HepG2 (cell line): Measurements from ENCODE around the gene AKAP7. TPM values are rescaled to one million over a fixed set of nuclear protein-coding genes. Genes with fewer than 3 reads are reported as not detected.

Source experiments
- ATAC-seq: fragments of 200-7000 bp; cut with Tn5 transposase; 3 replicates; pipeline ENCODE4 v1.9.1; 2020; ENCODE audit warnings: mild to moderate bottlenecking, moderate library complexity
- BruUV-seq: library from RNA; stranded (reverse); fragments of 400-500 nt; replicated peaks from 2 replicates; lab custom pipeline; 2021; lab: Mats Ljungman, UMichigan
- CTCF ChIA-PET: fragments of 300-600 bp; formaldehyde crosslinking; extraction: SDS; loops from one replicate; lab custom pipeline; 2021; ENCODE audit warnings: low total read pairs, inconsistent platforms, low intra/inter-chr PET ratio; lab: Yijun Ruan, JAX
- POLR2A ChIA-PET: fragments of 350-600 bp; sonication (Branson Sonifier 250); formaldehyde crosslinking; loops from one replicate; lab custom pipeline; 2020; ENCODE audit warnings: antibody characterized with exemption, inconsistent platforms; lab: Yijun Ruan, JAX
- DNase-seq: peaks from one replicate; pipeline ENCODE4 v3.0.0-alpha.2; 2015; ENCODE audit warnings: low spot score
- FAIRE-seq: peaks from 3 replicates; lab custom pipeline; 2011; peaks lifted over from hg19 to GRCh38; lab: Jason Lieb, UNC
- H2AFZ ChIP-seq: one replicate; pipeline ENCODE4 v1.6.1; 2011; ENCODE audit warnings: low read length, inconsistent platforms
- H3K27ac ChIP-seq: fragments of 300-600 bp; 3 replicates; pipeline ENCODE4 v1.8.0; 2011; ENCODE audit warnings: mixed run types, mild to moderate bottlenecking, mixed read lengths, low read length, inconsistent platforms; ENCODE audit not compliant: insufficient read depth; ENCODE audit errors: extremely low read length
- H3K27me3 ChIP-seq, 2 experiments: fragments of 200-600 bp in 1 of 2; 2 replicates in 1 of 2; 3 replicates in 1 of 2; pipeline versions ENCODE4 v1.6.0 to v1.8.0; 2011; ENCODE audit warnings: low read length in 2 of 2, mild to moderate bottlenecking in 2 of 2, moderate library complexity in 2 of 2, inconsistent platforms in 1 of 2; ENCODE audit not compliant: insufficient read depth in 2 of 2, control insufficient read depth in 1 of 2
- H3K36me3 ChIP-seq, 2 experiments: fragments of 200-600 bp in 1 of 2; replicated peaks in 1 of 2; 2 replicates in 1 of 2; 3 replicates in 1 of 2; pipeline versions ENCODE4 v1.5.1 to v1.8.0; 2011; ENCODE audit warnings: low read length in 2 of 2, inconsistent platforms in 1 of 2; ENCODE audit not compliant: insufficient read depth in 2 of 2, control insufficient read depth in 1 of 2
- H3K4me1 ChIP-seq: 2 replicates; pipeline ENCODE4 v1.5.1; 2012; ENCODE audit warnings: low read length, inconsistent platforms; ENCODE audit not compliant: insufficient read depth
- H3K4me2 ChIP-seq: 2 replicates; pipeline ENCODE4 v1.6.0; 2011; ENCODE audit warnings: low read depth, low read length, inconsistent platforms
- H3K4me3 ChIP-seq, 3 experiments: fragments of 200-600 bp in 1 of 3; sonication (generic), shearing (Covaris generic) in 1 of 3; replicated peaks in 1 of 3; 2 replicates each; pipeline ENCODE4 v1.5.1; 2011 to 2016; ENCODE audit warnings: low read length in 3 of 3, inconsistent platforms in 2 of 3, low read depth in 2 of 3, mild to moderate bottlenecking in 2 of 3, control low read depth in 1 of 3, mixed read lengths in 1 of 3; ENCODE audit not compliant: insufficient read depth in 1 of 3
- H3K79me2 ChIP-seq: one replicate; pipeline ENCODE4 v1.6.1; 2011; ENCODE audit warnings: low read length, inconsistent platforms; ENCODE audit not compliant: insufficient read depth
- H3K9ac ChIP-seq: 2 replicates; pipeline ENCODE4 v1.6.0; 2011; ENCODE audit warnings: mild to moderate bottlenecking, low read depth, low read length, inconsistent platforms; ENCODE audit not compliant: insufficient read depth
- H3K9me3 ChIP-seq: 2 replicates; pipeline ENCODE4 v1.5.1; 2012; ENCODE audit warnings: mild to moderate bottlenecking, low read length
- H4K20me1 ChIP-seq: 2 replicates; pipeline ENCODE4 v1.6.0; 2011; ENCODE audit warnings: inconsistent platforms, mild to moderate bottlenecking, low read length, moderate library complexity; ENCODE audit not compliant: insufficient read depth
- ADNP ChIP-seq: sonication (generic); formaldehyde crosslinking; IDR thresholded peaks from 2 replicates; pipeline ENCODE4 v1.4.0; 2020; ENCODE audit warnings: missing genetic modification reagents
- ELK4 ChIP-seq: sonication (generic); formaldehyde crosslinking; IDR thresholded peaks from 2 replicates; pipeline ENCODE4 v1.9.0; 2021; ENCODE audit warnings: missing genetic modification reagents, borderline replicate concordance
- LCORL ChIP-seq, 2 experiments: fragments of 450-650 bp in 1 of 2; sonication (generic) in 1 of 2; formaldehyde crosslinking in 1 of 2; IDR thresholded peaks; 2 replicates each; pipeline versions ENCODE4 v1.5.0 to v1.6.1; 2017 to 2020; ENCODE audit warnings: antibody characterized with exemption in 1 of 2, missing genetic modification reagents in 1 of 2
- PHF21A ChIP-seq: sonication (generic); formaldehyde crosslinking; IDR thresholded peaks from 2 replicates; pipeline ENCODE4 v1.5.0; 2020; ENCODE audit warnings: mild to moderate bottlenecking, missing genetic modification reagents
- PTBP1 ChIP-seq: fragments of 200-400 bp; formaldehyde crosslinking; IDR thresholded peaks from 2 replicates; pipeline ENCODE4 v1.6.1; 2018; ENCODE audit warnings: low read length, low read depth; ENCODE audit not compliant: poor library complexity, severe bottlenecking
- RNF219 ChIP-seq: sonication (generic); formaldehyde crosslinking; IDR thresholded peaks from 2 replicates; pipeline ENCODE4 v1.5.0; 2020; ENCODE audit warnings: mild to moderate bottlenecking, missing genetic modification reagents
- TMF1 ChIP-seq: sonication (generic); formaldehyde crosslinking; IDR thresholded peaks from 2 replicates; pipeline ENCODE4 v1.8.1; 2022; ENCODE audit warnings: low read depth, missing genetic modification reagents
- ZBTB14 ChIP-seq: sonication (generic); formaldehyde crosslinking; IDR thresholded peaks from 2 replicates; pipeline ENCODE4 v1.4.0; 2020; ENCODE audit warnings: missing genetic modification reagents
- ZBTB7A ChIP-seq: sonication (generic); formaldehyde crosslinking; IDR thresholded peaks from 2 replicates; pipeline ENCODE4 v1.8.0; 2022; ENCODE audit warnings: mild to moderate bottlenecking, missing genetic modification reagents
- ZKSCAN5 ChIP-seq: sonication (generic); formaldehyde crosslinking; IDR thresholded peaks from 2 replicates; pipeline ENCODE4 v1.5.1; 2020; ENCODE audit warnings: mild to moderate bottlenecking, missing genetic modification reagents
- ZNF282 ChIP-seq: fragments of 450-650 bp; IDR thresholded peaks from 2 replicates; pipeline ENCODE4 v1.6.1; 2018; ENCODE audit not compliant: partially characterized antibody
- ZNF550 ChIP-seq: sonication (generic); formaldehyde crosslinking; IDR thresholded peaks from 2 replicates; pipeline ENCODE4 v1.4.0; 2020; ENCODE audit warnings: mild to moderate bottlenecking, missing genetic modification reagents, borderline replicate concordance
- ZNF800 ChIP-seq: sonication (generic); formaldehyde crosslinking; IDR thresholded peaks from 2 replicates; pipeline ENCODE4 v1.4.0; 2020; ENCODE audit warnings: missing genetic modification reagents
- ZSCAN31 ChIP-seq: sonication (generic); formaldehyde crosslinking; IDR thresholded peaks from 2 replicates; pipeline ENCODE4 v1.5.0; 2020; ENCODE audit warnings: low read depth, mild to moderate bottlenecking, missing genetic modification reagents
- WGBS: methylation state at CpG from one replicate; pipeline ENCODE4 v1.1.6; 2017; ENCODE audit warnings: low lambda C conversion rate; 5-methylcytosine and 5-hydroxymethylcytosine counted together
- in situ Hi-C: cut with HindIII; loops from 2 replicates; pipeline ENCODE4 v1.10.0; 2017; ENCODE audit warnings: low pct_unique_long_range_greater_than_20kb; ENCODE audit not compliant: extremely low pct_ligation_motif_present
- intact Hi-C: fragments of 100-400 bp; cut with micrococcal nuclease; formaldehyde crosslinking; loops from one replicate; pipeline ENCODE4 v1.10.0; 2022; ENCODE audit not compliant: unreplicated experiment
- polyA plus RNA-seq, 8 experiments: library from polyadenylated mRNA; depleted of rRNA in 3 of 8; stranded (reverse) in 7 of 8; unstranded in 1 of 8; fragments of >200 nt; fragmentation: Illumina TruSeq in 4 of 8; extraction: Trizol in 4 of 8; gene quantifications; 2 replicates each; pipeline versions ENCODE4 v1.2.1 to v1.2.3, GENCODE V29; 2011 to 2016; ENCODE audit warnings: low read depth in 4 of 8, missing spikeins in 1 of 8, mixed read lengths in 1 of 8; ENCODE audit not compliant: insufficient read depth in 1 of 8
- total RNA-seq, 5 experiments: library from RNA; depleted of rRNA; stranded (reverse); fragments of >200 nt; fragmentation: Illumina TruSeq; extraction: Trizol; gene quantifications; 2 replicates each; pipeline ENCODE4 v1.2.3, GENCODE V29; 2016; ENCODE audit warnings: low read depth in 1 of 5

The AKAP7 gene
- total and polyA plus RNA-seq, 2 of the 13 experiments (the other 11 are each of a cell fraction or from before 2014, with no cell fraction given), result 3.6 to 11.7 TPM

GRCh38 chr6:131305037-131305850, 170.0 kb downstream of the AKAP7 start:
- in situ Hi-C loops, result no loop called here
- TF ChIP-seq ELK4 (CRISPR knock-in tag) (no peak), ADNP (no peak), ZBTB7A (CRISPR knock-in tag) (no peak), PHF21A (CRISPR knock-in tag) (no peak), ZSCAN31 (CRISPR knock-in tag) (no peak), LCORL (IDR thresholded peaks at IDR 0.05) (no peak), LCORL (CRISPR knock-in tag; IDR thresholded peaks at IDR 0.05) (no peak), RNF219 (CRISPR knock-in tag) (no peak), ZNF800 (no peak), ZBTB14 (CRISPR knock-in tag) (no peak), ZKSCAN5 (no peak), ZNF282 (no peak), ZNF550 (CRISPR knock-in tag) (no peak), PTBP1 (no peak), TMF1 (no peak)

More at GRCh38 chr6:131305037-131305850, 170.0 kb downstream of the AKAP7 start:
- WGBS, result 28% methylated on average over 6 of the region's 6 CpGs
- H3K79me2 ChIP-seq, result no peaks in the 10 kb centered on the region
- ChIA-PET POLR2A (no interaction called here), CTCF (no interaction called here)
- H3K27me3 ChIP-seq, result peaks cover 0 to 11% of the 10 kb centered on the region in 2 experiments; a peak in 2 of 5 replicates
- ATAC-seq, result no peak
- H2AFZ ChIP-seq, result no peak overlapping the region
- H3K9ac ChIP-seq, result no peak overlapping the region
- H3K4me1 ChIP-seq, result no peaks in the 10 kb centered on the region
- BruUV-seq, result no TSS peak
- no peak for FAIRE-seq
- no peak overlapping the region for H3K4me2 ChIP-seq
- intact Hi-C loops, result no loop called here
- no peak for DNase-seq
- H4K20me1 ChIP-seq, result no peaks in the 10 kb centered on the region
- H3K27ac ChIP-seq, result no peak overlapping the region
- no peak overlapping the region for H3K4me3 ChIP-seq
- peaks cover 8% of the 10 kb centered on the region; the same call in 1 of the 2 replicates for H3K9me3 ChIP-seq
- H3K36me3 ChIP-seq, result no peaks in the 10 kb centered on the region
